ENCODE measurements around the gene KCNK4. TPM values are rescaled to one million over a fixed set of nuclear protein-coding genes. Genes with fewer than 3 reads are reported as not detected.

The KCNK4 gene
- total and polyA plus RNA-seq, 4 donors = not detected

DNA sequence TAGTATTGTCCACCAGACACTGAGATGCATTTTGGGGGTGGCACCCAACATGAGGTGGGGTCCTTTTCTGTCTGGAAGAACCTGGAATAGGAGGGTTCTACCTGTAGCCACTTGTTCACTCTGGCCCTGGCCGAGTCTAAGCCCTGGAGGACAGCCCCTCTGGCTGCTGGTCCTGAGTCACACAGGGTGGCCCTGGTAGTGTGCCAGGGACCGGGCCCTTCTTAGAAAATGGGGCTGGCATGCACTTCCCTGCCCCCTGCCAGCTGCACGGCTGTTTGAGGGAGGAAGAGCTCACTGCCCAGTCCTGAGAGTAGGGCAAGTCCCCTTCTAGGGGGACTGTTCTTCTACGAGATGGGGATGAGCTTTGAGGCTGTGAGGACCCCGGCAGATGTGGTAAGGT, 37.6 kb upstream of the KCNK4 start:
- Histone ChIP-seq H3K27me3 (ENCODE audit: control insufficient read depth in 4 of 4, insufficient read depth in 4 of 4, low read length in 3 of 4) (no peaks in the 10 kb centered on the region), H3K9me3 (ENCODE audit: control insufficient read depth in 4 of 4, low read length in 3 of 4) (no peaks in the 10 kb centered on the region), H3K4me1 (ENCODE audit: control insufficient read depth in 4 of 4, insufficient read depth in 4 of 4, low read length in 3 of 4) (peaks cover 5 to 34% (median 27%) of the 10 kb centered on the region in 4 donors), H3K36me3 (ENCODE audit: control insufficient read depth in 4 of 4, insufficient read depth in 3 of 4, low read depth in 1 of 4, low read length in 3 of 4) (peaks cover 0 to 11% (median 3%) of the 10 kb centered on the region in 4 donors), H3K4me3 (ENCODE audit: low read depth in 1 of 3, low read length in 3 of 3) (no peak overlapping the region), H3K27ac (ENCODE audit: low read depth in 1 of 2, low read length in 2 of 2) (no peak overlapping the region), H3K9ac (ENCODE audit: low read depth in 1 of 2, low read length in 2 of 2) (no peak overlapping the region)
- DNase-seq (ENCODE audit: low spot score) = no peak
- TF ChIP-seq, protein P1, sequence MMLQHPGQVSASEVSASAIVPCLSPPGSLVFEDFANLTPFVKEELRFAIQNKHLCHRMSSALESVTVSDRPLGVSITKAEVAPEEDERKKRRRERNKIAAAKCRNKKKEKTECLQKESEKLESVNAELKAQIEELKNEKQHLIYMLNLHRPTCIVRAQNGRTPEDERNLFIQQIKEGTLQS (IDR thresholded peaks at IDR 0.05) = no peak
- WGBS = 71% methylated on average over 5 of the region's 5 CpGs

DNA sequence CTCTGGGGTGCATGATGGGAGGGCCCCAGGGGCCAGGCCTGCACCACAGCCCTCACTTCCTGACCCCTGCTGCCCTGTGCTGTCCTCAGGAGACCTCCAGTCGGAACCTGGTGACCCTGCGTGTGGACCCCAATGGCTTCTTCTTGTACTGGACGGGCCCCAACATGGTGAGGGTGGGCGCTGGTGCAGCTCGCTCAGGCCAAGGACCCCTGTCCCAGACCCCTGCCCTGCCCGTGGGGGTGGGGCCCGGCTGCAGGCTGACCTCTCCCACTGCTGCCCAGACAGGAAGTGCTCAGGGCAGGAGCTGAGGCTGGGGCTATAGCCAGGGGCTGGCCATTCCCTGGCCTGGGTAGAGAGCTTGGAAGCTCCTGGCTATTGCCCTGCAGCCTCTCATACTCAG, 36.8 kb upstream of the KCNK4 start:
- Histone ChIP-seq H3K4me1 (ENCODE audit: control insufficient read depth in 4 of 4, insufficient read depth in 4 of 4, low read length in 3 of 4) (peaks cover 2 to 28% (median 23%) of the 10 kb centered on the region in 4 donors), H3K36me3 (ENCODE audit: control insufficient read depth in 4 of 4, insufficient read depth in 3 of 4, low read depth in 1 of 4, low read length in 3 of 4) (peaks cover 0 to 12% (median 3%) of the 10 kb centered on the region in 4 donors), H3K27ac (ENCODE audit: low read depth in 1 of 2, low read length in 2 of 2) (no peak overlapping the region), H3K4me3 (ENCODE audit: low read depth in 1 of 3, low read length in 3 of 3) (no peak overlapping the region), H3K9me3 (ENCODE audit: control insufficient read depth in 4 of 4, low read length in 3 of 4) (no peaks in the 10 kb centered on the region), H3K9ac (ENCODE audit: low read depth in 1 of 2, low read length in 2 of 2) (no peak overlapping the region), H3K27me3 (ENCODE audit: control insufficient read depth in 4 of 4, insufficient read depth in 4 of 4, low read length in 3 of 4) (no peaks in the 10 kb centered on the region)
- WGBS = 87% methylated on average over 7 of the region's 7 CpGs
- no peak for DNase-seq (ENCODE audit: low spot score)
- TF ChIP-seq HNF4A (conservative IDR thresholded peaks at IDR 0.05) (no peak), SP1 (IDR thresholded peaks at IDR 0.05) (no peak), YY1 (IDR thresholded peaks at IDR 0.05) (no peak), JUND (IDR thresholded peaks at IDR 0.05) (no peak), EGR1 (IDR thresholded peaks at IDR 0.05; ENCODE audit: low read depth in 2 of 2) (no peak)

DNA sequence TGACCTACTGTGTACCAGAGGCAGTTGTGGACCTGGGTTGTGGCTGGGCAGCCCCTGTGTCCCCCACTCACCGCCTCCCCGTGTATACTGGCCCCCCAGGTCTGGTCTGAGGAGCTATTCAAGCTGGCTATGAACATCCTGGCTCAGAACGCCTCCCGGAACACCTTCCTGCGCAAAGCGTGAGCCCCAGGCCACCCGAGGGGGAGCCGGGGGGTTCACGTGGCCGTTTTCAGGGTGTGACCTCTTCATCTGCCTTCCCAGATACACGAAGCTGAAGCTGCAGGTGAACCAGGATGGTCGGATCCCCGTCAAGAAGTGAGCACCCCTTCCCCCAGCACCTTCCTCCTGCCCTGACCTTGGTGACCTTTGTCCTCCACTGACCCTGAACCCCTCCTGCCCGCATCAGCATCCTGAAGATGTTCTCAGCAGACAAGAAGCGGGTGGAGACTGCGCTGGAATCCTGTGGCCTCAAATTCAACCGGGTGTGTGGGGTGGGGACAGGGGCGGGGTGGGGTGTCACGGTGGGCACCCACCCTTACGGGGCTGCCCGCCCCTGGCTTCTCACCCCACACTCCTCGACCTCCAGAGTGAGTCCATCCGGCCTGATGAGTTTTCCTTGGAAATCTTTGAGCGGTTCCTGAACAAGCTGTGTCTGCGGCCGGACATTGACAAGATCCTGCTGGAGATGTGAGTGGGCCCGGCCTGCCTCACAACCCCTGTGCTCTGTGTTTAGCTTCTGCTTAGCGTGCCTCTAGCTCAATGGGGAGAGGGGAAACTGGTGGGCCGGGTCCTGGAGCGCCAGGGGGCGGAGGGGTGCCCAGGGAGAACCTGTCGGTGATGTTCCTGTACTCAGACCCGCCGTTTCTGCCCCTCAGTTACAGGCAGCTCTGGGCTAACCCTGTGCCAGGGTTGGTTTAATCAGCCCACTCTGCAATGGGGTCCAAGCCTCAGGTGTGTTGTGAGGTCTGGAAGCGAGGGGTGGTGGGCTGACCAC, 35.7 kb upstream of the KCNK4 start:
- no peaks in the 10 kb centered on the region for H3K9me3 ChIP-seq (ENCODE audit: control insufficient read depth in 4 of 4, low read length in 3 of 4)
- H3K27ac ChIP-seq (ENCODE audit: low read depth in 1 of 2, low read length in 2 of 2) = no peak overlapping the region
- H3K4me1 ChIP-seq (ENCODE audit: control insufficient read depth in 4 of 4, insufficient read depth in 4 of 4, low read length in 3 of 4) = peaks cover under 1 to 17% (median 14%) of the 10 kb centered on the region in 4 donors
- peaks cover 0 to 12% (median 3%) of the 10 kb centered on the region in 4 donors for H3K36me3 ChIP-seq (ENCODE audit: control insufficient read depth in 4 of 4, insufficient read depth in 3 of 4, low read depth in 1 of 4, low read length in 3 of 4)
- H3K9ac ChIP-seq (ENCODE audit: low read depth in 1 of 2, low read length in 2 of 2) = no peak overlapping the region
- TF ChIP-seq TAF1 (conservative IDR thresholded peaks at IDR 0.05) = no peak
- TF ChIP-seq GABPA (IDR thresholded peaks at IDR 0.05 in 1 of 2, conservative IDR thresholded peaks at IDR 0.05 in 1 of 2) = no peak
- no peak for DNase-seq (ENCODE audit: low spot score)
- H3K27me3 ChIP-seq (ENCODE audit: control insufficient read depth in 4 of 4, insufficient read depth in 4 of 4, low read length in 3 of 4) = no peaks in the 10 kb centered on the region
- no peak overlapping the region for H3K4me3 ChIP-seq (ENCODE audit: low read depth in 1 of 3, low read length in 3 of 3)
- 92% methylated on average over 35 of the region's 35 CpGs for WGBS

DNA sequence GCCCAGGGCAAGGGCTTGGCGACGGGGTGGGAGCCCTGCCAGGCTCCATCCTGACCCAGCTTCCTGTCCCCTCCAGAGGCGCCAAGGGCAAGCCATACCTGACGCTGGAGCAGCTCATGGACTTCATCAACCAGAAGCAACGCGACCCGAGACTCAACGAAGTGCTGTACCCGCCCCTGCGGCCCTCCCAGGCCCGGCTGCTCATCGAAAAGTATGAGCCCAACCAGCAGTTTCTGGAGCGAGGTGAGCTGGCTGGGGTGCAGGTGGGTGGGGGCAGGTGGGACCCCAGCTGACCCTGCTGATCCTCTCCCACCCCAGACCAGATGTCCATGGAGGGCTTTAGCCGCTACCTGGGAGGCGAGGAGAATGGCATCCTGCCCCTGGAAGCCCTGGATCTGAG, 34.8 kb upstream of the KCNK4 start:
- WGBS = 91% methylated on average over 15 of the region's 15 CpGs
- no peak for DNase-seq (ENCODE audit: low spot score)
- no peak for TF ChIP-seq HNF4G (IDR thresholded peaks at IDR 0.05)
- TF ChIP-seq NR2F2 (IDR thresholded peaks at IDR 0.05) = no peak
- TF ChIP-seq EGR1 (IDR thresholded peaks at IDR 0.05; ENCODE audit: low read depth in 2 of 2) = no peak
- no peak for TF ChIP-seq GABPA (IDR thresholded peaks at IDR 0.05 in 1 of 2, conservative IDR thresholded peaks at IDR 0.05 in 1 of 2)
- no peak for TF ChIP-seq FOXA1 (IDR thresholded peaks at IDR 0.05)
- TF ChIP-seq, protein P2, sequence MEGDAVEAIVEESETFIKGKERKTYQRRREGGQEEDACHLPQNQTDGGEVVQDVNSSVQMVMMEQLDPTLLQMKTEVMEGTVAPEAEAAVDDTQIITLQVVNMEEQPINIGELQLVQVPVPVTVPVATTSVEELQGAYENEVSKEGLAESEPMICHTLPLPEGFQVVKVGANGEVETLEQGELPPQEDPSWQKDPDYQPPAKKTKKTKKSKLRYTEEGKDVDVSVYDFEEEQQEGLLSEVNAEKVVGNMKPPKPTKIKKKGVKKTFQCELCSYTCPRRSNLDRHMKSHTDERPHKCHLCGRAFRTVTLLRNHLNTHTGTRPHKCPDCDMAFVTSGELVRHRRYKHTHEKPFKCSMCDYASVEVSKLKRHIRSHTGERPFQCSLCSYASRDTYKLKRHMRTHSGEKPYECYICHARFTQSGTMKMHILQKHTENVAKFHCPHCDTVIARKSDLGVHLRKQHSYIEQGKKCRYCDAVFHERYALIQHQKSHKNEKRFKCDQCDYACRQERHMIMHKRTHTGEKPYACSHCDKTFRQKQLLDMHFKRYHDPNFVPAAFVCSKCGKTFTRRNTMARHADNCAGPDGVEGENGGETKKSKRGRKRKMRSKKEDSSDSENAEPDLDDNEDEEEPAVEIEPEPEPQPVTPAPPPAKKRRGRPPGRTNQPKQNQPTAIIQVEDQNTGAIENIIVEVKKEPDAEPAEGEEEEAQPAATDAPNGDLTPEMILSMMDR (IDR thresholded peaks at IDR 0.05; ENCODE audit: low read depth, low read length, missing input control) = no peak
- TF ChIP-seq RXRA (IDR thresholded peaks at IDR 0.05) = no peak
- TF ChIP-seq YY1 (IDR thresholded peaks at IDR 0.05) = no peak
- TF ChIP-seq FOXA2 (IDR thresholded peaks at IDR 0.05) = no peak
- no peak for TF ChIP-seq JUND (IDR thresholded peaks at IDR 0.05)
- TF ChIP-seq, protein P1 (IDR thresholded peaks at IDR 0.05) = no peak
- TF ChIP-seq SP1 (IDR thresholded peaks at IDR 0.05) = no peak
- TF ChIP-seq, protein P3, sequence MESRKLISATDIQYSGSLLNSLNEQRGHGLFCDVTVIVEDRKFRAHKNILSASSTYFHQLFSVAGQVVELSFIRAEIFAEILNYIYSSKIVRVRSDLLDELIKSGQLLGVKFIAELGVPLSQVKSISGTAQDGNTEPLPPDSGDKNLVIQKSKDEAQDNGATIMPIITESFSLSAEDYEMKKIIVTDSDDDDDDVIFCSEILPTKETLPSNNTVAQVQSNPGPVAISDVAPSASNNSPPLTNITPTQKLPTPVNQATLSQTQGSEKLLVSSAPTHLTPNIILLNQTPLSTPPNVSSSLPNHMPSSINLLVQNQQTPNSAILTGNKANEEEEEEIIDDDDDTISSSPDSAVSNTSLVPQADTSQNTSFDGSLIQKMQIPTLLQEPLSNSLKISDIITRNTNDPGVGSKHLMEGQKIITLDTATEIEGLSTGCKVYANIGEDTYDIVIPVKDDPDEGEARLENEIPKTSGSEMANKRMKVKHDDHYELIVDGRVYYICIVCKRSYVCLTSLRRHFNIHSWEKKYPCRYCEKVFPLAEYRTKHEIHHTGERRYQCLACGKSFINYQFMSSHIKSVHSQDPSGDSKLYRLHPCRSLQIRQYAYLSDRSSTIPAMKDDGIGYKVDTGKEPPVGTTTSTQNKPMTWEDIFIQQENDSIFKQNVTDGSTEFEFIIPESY (IDR thresholded peaks at IDR 0.05) = no peak
- TF ChIP-seq, protein P4, sequence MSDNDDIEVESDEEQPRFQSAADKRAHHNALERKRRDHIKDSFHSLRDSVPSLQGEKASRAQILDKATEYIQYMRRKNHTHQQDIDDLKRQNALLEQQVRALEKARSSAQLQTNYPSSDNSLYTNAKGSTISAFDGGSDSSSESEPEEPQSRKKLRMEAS (IDR thresholded peaks at IDR 0.05) = no peak

More for the DNA sequence above, 34.8 kb upstream of the KCNK4 start:
- H3K36me3 ChIP-seq (ENCODE audit: control insufficient read depth in 4 of 4, insufficient read depth in 3 of 4, low read depth in 1 of 4, low read length in 3 of 4) = peaks cover 0 to 12% (median 3%) of the 10 kb centered on the region in 4 donors
- H3K4me3 ChIP-seq (ENCODE audit: low read depth in 1 of 3, low read length in 3 of 3) = no peak overlapping the region
- H3K27ac ChIP-seq (ENCODE audit: low read depth in 1 of 2, low read length in 2 of 2) = no peak overlapping the region
- no peaks in the 10 kb centered on the region for H3K27me3 ChIP-seq (ENCODE audit: control insufficient read depth in 4 of 4, insufficient read depth in 4 of 4, low read length in 3 of 4)
- no peak overlapping the region for H3K9ac ChIP-seq (ENCODE audit: low read depth in 1 of 2, low read length in 2 of 2)
- H3K9me3 ChIP-seq (ENCODE audit: control insufficient read depth in 4 of 4, low read length in 3 of 4) = no peaks in the 10 kb centered on the region
- peaks cover 0 to 9% (median 8%) of the 10 kb centered on the region in 4 donors for H3K4me1 ChIP-seq (ENCODE audit: control insufficient read depth in 4 of 4, insufficient read depth in 4 of 4, low read length in 3 of 4)

All from liver (tissue), 9 donors.